ENCODE results near the gene RMC1.

DNA sequence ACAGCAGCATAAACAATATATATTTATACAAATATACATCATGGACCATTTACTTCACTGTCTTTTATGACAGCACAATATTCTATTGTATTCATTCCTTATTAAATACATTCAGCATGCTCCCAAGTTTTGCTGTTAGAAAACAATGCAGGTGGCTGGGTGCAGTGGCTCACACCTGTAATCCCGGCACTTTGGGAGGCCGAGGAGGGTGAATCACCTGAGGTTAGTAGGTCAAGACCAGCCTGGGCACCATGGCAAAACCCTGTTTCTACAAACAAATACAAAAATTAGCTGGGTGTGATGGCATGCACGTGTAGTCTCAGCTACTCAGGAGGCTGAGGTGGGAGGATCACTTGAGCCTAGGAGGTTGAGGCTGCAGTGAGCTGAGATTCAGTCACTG is 44.0 kb downstream of the RMC1 start:
- TF ChIP-seq, protein P1, sequence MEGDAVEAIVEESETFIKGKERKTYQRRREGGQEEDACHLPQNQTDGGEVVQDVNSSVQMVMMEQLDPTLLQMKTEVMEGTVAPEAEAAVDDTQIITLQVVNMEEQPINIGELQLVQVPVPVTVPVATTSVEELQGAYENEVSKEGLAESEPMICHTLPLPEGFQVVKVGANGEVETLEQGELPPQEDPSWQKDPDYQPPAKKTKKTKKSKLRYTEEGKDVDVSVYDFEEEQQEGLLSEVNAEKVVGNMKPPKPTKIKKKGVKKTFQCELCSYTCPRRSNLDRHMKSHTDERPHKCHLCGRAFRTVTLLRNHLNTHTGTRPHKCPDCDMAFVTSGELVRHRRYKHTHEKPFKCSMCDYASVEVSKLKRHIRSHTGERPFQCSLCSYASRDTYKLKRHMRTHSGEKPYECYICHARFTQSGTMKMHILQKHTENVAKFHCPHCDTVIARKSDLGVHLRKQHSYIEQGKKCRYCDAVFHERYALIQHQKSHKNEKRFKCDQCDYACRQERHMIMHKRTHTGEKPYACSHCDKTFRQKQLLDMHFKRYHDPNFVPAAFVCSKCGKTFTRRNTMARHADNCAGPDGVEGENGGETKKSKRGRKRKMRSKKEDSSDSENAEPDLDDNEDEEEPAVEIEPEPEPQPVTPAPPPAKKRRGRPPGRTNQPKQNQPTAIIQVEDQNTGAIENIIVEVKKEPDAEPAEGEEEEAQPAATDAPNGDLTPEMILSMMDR (IDR thresholded peaks at IDR 0.05; ENCODE audit: insufficient read depth, low read length), result no peak
- TF ChIP-seq POLR2AphosphoS5 (IDR thresholded peaks at IDR 0.05; ENCODE audit: low read depth), result no peak
